Measurements from ENCODE around the gene OR1B1. TPM values are rescaled to one million over a fixed set of nuclear protein-coding genes. Genes with fewer than 3 reads are reported as not detected.

Gene OR1B1
- total RNA-seq, 1 donor, result not detected

- H3K4me2 ChIP-seq (ENCODE audit: insufficient read depth, low read length), result no peak overlapping the region
- no peak overlapping the region for H2AFZ ChIP-seq (ENCODE audit: low read length)
- H3K36me3 ChIP-seq (ENCODE audit: insufficient read depth, low read length), result no peaks in the 10 kb centered on the region
- no peaks in the 10 kb centered on the region for H3K4me1 ChIP-seq (ENCODE audit: insufficient read depth, low read length)
- peak; percentile 9 for DNase-seq (ENCODE audit: insufficient read length, low spot score, missing footprints)
- H3K27me3 ChIP-seq (ENCODE audit: insufficient read depth, low read length), result no peaks in the 10 kb centered on the region
- no peaks in the 10 kb centered on the region for H3K79me2 ChIP-seq (ENCODE audit: insufficient read depth, low read length)
- TF ChIP-seq, protein P1, sequence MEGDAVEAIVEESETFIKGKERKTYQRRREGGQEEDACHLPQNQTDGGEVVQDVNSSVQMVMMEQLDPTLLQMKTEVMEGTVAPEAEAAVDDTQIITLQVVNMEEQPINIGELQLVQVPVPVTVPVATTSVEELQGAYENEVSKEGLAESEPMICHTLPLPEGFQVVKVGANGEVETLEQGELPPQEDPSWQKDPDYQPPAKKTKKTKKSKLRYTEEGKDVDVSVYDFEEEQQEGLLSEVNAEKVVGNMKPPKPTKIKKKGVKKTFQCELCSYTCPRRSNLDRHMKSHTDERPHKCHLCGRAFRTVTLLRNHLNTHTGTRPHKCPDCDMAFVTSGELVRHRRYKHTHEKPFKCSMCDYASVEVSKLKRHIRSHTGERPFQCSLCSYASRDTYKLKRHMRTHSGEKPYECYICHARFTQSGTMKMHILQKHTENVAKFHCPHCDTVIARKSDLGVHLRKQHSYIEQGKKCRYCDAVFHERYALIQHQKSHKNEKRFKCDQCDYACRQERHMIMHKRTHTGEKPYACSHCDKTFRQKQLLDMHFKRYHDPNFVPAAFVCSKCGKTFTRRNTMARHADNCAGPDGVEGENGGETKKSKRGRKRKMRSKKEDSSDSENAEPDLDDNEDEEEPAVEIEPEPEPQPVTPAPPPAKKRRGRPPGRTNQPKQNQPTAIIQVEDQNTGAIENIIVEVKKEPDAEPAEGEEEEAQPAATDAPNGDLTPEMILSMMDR (IDR thresholded peaks at IDR 0.05; ENCODE audit: extremely low read depth, low read depth, low read length), result no peak
- H4K20me1 ChIP-seq (ENCODE audit: insufficient read depth, low read length), result no peaks in the 10 kb centered on the region
- no peaks in the 10 kb centered on the region for H3K9me3 ChIP-seq (ENCODE audit: low read depth, low read length)
- H3K4me3 ChIP-seq (ENCODE audit: insufficient read depth, low read length), result no peak overlapping the region
- H3K27ac ChIP-seq (ENCODE audit: low read depth, low read length), result no peak overlapping the region
Observed at GRCh38 chr9:122580360-122580759, 77.1 kb downstream of the OR1B1 start.

DNA sequence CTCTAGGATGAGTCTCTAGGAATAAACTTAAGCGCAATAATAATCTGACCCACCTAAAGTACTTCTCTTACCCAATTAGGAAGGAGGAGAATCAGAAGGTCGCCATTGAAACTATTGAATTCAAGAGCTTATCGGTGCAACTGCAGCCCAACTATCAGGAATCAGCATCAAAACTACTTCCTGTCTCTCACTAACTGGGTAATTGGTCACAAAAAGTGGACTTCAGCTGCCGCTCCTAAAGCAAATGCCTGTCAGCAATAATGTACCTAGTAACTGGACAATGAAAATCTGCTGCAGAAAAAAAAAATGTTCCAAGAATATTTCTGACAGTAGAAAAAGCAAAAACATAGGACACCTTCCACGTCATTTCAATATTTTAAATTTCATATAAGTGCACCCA, 77.6 kb downstream of the OR1B1 start:
- H3K36me3 ChIP-seq (ENCODE audit: insufficient read depth, low read length), result no peaks in the 10 kb centered on the region
- no peaks in the 10 kb centered on the region for H3K79me2 ChIP-seq (ENCODE audit: insufficient read depth, low read length)

More for the DNA sequence above, 77.6 kb downstream of the OR1B1 start:
- Histone ChIP-seq H3K27ac (ENCODE audit: low read depth, low read length) (no peak overlapping the region), H3K9me3 (ENCODE audit: low read depth, low read length) (no peaks in the 10 kb centered on the region), H3K4me1 (ENCODE audit: insufficient read depth, low read length) (no peaks in the 10 kb centered on the region), H4K20me1 (ENCODE audit: insufficient read depth, low read length) (no peaks in the 10 kb centered on the region), H3K4me3 (ENCODE audit: insufficient read depth, low read length) (no peak overlapping the region), H3K4me2 (ENCODE audit: insufficient read depth, low read length) (no peak overlapping the region), H3K27me3 (ENCODE audit: insufficient read depth, low read length) (no peaks in the 10 kb centered on the region), H2AFZ (ENCODE audit: low read length) (no peak overlapping the region)
- TF ChIP-seq, protein P1 (IDR thresholded peaks at IDR 0.05; ENCODE audit: extremely low read depth, low read depth, low read length), result no peak
- DNase-seq (ENCODE audit: insufficient read length, low spot score, missing footprints), result no peak

Other genes with a start within 250 kb of the OR1B1 start
- gene OR1J1, start 179.7 kb downstream of the OR1B1 start, total RNA-seq, result not detected in 2 replicates
- 0.29 TPM in 1 of 2 replicates, not detected in the other for gene OR1J2, start 146.8 kb downstream of the OR1B1 start, total RNA-seq
- gene OR1J4, start 138.5 kb downstream of the OR1B1 start, total RNA-seq, result not detected in 2 replicates
- gene OR1N1, start 130.3 kb downstream of the OR1B1 start, total RNA-seq, result not detected in 2 replicates
- under 0.01 TPM in 1 of 2 replicates, not detected in the other for gene OR1N2, start 104.5 kb downstream of the OR1B1 start, total RNA-seq
- gene OR1L8, start 74.2 kb downstream of the OR1B1 start, total RNA-seq, result under 0.01 TPM in 1 of 2 replicates, not detected in the other
- under 0.01 TPM in 1 of 2 replicates, not detected in the other for gene OR1Q1, start 42.9 kb downstream of the OR1B1 start, total RNA-seq
- gene OR1L1, start 4.1 kb upstream of the OR1B1 start, total RNA-seq, result not detected in 2 replicates
- gene OR1L3, start 17.5 kb upstream of the OR1B1 start, total RNA-seq, result not detected in 2 replicates
- not detected in 2 replicates for gene OR1L4, start 66.4 kb upstream of the OR1B1 start, total RNA-seq
- gene OR1L6, start 84.7 kb upstream of the OR1B1 start, total RNA-seq, result not detected in 2 replicates
- gene OR5C1, start 131.3 kb upstream of the OR1B1 start, total RNA-seq, result not detected in 2 replicates
- gene OR1K1, start 142.5 kb upstream of the OR1B1 start, total RNA-seq, result not detected in 2 replicates
- 31.8 and 37.3 TPM in 2 replicates for gene PDCL, start 171.0 kb upstream of the OR1B1 start, total RNA-seq
- 49.2 and 52.5 TPM in 2 replicates for gene RC3H2, start 247.7 kb upstream of the OR1B1 start, total RNA-seq